Endothelial cell (in vitro differentiated cells): ENCODE data around the gene ZDHHC13. TPM values are rescaled to one million over a fixed set of nuclear protein-coding genes. Genes with fewer than 3 reads are reported as not detected.

ENCODE experiments used
- DNase-seq: peaks from one replicate; pipeline ENCODE4 v3.0.0; 2021; ENCODE audit warnings: low spot score
- H3K27ac Mint-ChIP-seq: one replicate; pipeline ENCODE4 v1.8.0; 2021; ENCODE audit warnings: mixed read lengths, inconsistent platforms; ENCODE audit not compliant: unreplicated experiment
- H3K27me3 Mint-ChIP-seq: one replicate; pipeline ENCODE4 v1.8.0; 2021; ENCODE audit warnings: mild to moderate bottlenecking, moderate library complexity, mixed read lengths, inconsistent platforms; ENCODE audit not compliant: unreplicated experiment
- H3K36me3 Mint-ChIP-seq: one replicate; pipeline ENCODE4 v1.8.0; 2021; ENCODE audit warnings: mild to moderate bottlenecking, low read depth, mixed read lengths, inconsistent platforms; ENCODE audit not compliant: unreplicated experiment
- H3K4me1 Mint-ChIP-seq: one replicate; pipeline ENCODE4 v1.8.0; 2021; ENCODE audit warnings: mild to moderate bottlenecking, mixed read lengths, inconsistent platforms; ENCODE audit not compliant: unreplicated experiment
- H3K4me3 Mint-ChIP-seq: one replicate; pipeline ENCODE4 v1.8.0; 2021; ENCODE audit warnings: mild to moderate bottlenecking, mixed read lengths, inconsistent platforms; ENCODE audit not compliant: unreplicated experiment
- H3K9me3 Mint-ChIP-seq: one replicate; pipeline ENCODE4 v1.8.0; 2021; ENCODE audit warnings: mixed read lengths, inconsistent platforms; ENCODE audit not compliant: unreplicated experiment
- total RNA-seq: library from RNA; stranded (reverse); fragmentation: NEBNext Ultra II Directional; extraction: Animal tissue kit (Norgen Biotek cat#: 25700); gene quantifications from one replicate; pipeline ENCODE4 v1.2.1, GENCODE V29; 2021; ENCODE audit not compliant: unreplicated experiment
- TF ChIP-seq, protein P1 (sequence below): fragments of 200-600 bp; sonication (generic); IDR thresholded peaks from one replicate; pipeline ENCODE4 v1.5.0; 2021; ENCODE audit warnings: antibody characterized with exemption; ENCODE audit not compliant: unreplicated experiment

ZDHHC13 gene
- total RNA-seq, 1 donor from 2014 or later, result 18.2 TPM

DNA sequence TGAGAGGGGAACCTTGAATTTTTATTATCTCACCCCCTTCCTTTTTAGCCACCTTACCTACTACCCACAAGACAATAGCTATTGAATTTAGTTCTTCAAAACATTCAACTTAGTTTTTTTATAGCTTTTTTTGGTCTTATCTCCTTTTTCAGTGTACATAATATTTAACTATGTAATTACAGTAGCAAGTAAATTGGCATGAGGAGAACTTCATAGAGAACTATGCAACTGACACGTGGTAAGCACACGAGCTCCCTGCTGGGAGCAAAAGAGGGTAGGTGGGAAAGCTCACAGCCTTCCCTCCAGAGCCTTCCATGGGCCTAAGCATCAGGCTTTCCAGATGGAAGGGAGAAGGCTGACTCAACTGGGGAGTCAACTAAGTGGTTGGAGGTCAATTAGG, 22.1 kb upstream of the ZDHHC13 start:
- Mint-ChIP-seq H3K4me3 (no peak overlapping the region), H3K36me3 (no peaks in the 10 kb centered on the region), H3K4me1 (peaks cover 16% of the 10 kb centered on the region), H3K9me3 (no peaks in the 10 kb centered on the region), H3K27me3 (no peaks in the 10 kb centered on the region), H3K27ac (no peak overlapping the region)
- TF ChIP-seq, protein P1, sequence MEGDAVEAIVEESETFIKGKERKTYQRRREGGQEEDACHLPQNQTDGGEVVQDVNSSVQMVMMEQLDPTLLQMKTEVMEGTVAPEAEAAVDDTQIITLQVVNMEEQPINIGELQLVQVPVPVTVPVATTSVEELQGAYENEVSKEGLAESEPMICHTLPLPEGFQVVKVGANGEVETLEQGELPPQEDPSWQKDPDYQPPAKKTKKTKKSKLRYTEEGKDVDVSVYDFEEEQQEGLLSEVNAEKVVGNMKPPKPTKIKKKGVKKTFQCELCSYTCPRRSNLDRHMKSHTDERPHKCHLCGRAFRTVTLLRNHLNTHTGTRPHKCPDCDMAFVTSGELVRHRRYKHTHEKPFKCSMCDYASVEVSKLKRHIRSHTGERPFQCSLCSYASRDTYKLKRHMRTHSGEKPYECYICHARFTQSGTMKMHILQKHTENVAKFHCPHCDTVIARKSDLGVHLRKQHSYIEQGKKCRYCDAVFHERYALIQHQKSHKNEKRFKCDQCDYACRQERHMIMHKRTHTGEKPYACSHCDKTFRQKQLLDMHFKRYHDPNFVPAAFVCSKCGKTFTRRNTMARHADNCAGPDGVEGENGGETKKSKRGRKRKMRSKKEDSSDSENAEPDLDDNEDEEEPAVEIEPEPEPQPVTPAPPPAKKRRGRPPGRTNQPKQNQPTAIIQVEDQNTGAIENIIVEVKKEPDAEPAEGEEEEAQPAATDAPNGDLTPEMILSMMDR, result no peak
- no peak for DNase-seq

DNA sequence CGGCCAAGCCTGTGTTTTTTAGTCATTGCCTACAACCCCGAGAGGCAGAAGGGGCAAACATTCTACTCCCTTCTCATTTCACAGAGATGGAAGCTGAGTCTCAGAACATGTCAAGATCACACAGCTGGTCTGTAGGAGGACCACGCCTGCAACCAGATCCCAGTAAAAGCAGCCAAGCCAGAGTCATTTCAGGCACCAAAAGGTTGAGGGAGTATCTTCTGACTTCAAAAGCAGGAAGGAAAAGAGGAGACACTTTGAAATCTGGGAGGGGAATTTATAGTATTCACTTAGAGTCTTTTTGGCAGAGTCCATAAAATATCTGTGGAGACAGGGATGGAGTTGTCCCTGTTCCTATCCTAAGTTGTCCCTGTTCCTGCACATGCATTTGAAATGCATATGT, 17.9 kb upstream of the ZDHHC13 start:
- Mint-ChIP-seq H3K27ac (no peak overlapping the region), H3K9me3 (no peaks in the 10 kb centered on the region), H3K27me3 (no peaks in the 10 kb centered on the region), H3K4me1 (no peaks in the 10 kb centered on the region), H3K4me3 (no peak overlapping the region), H3K36me3 (no peaks in the 10 kb centered on the region)
- TF ChIP-seq, protein P1, result no peak
- DNase-seq, result no peak

DNA sequence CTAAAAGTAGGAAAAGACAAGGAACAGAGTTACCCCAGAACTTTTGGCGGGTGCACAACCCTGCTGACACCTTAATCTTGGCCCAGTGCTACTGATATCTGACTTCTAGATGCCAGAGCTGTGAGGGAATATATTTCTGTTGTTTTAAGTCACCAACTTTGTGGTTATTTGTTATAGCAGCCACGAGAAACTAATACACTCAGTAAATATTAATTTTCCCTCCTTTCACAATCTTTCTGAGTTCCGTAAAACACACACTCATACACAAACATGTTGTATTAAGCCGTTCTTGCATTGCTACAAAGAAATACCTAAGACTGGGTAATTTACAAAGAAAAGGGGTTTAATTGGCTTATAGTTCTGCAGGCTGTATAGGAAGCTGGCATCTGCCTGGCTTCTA, 16.1 kb upstream of the ZDHHC13 start:
- no peaks in the 10 kb centered on the region for H3K27me3 Mint-ChIP-seq
- no peak for DNase-seq
- H3K27ac Mint-ChIP-seq, result no peak overlapping the region
- H3K4me3 Mint-ChIP-seq, result no peak overlapping the region
- H3K4me1 Mint-ChIP-seq, result peaks cover 8% of the 10 kb centered on the region
- H3K9me3 Mint-ChIP-seq, result no peaks in the 10 kb centered on the region
- no peaks in the 10 kb centered on the region for H3K36me3 Mint-ChIP-seq
- TF ChIP-seq, protein P1, result no peak

DNA sequence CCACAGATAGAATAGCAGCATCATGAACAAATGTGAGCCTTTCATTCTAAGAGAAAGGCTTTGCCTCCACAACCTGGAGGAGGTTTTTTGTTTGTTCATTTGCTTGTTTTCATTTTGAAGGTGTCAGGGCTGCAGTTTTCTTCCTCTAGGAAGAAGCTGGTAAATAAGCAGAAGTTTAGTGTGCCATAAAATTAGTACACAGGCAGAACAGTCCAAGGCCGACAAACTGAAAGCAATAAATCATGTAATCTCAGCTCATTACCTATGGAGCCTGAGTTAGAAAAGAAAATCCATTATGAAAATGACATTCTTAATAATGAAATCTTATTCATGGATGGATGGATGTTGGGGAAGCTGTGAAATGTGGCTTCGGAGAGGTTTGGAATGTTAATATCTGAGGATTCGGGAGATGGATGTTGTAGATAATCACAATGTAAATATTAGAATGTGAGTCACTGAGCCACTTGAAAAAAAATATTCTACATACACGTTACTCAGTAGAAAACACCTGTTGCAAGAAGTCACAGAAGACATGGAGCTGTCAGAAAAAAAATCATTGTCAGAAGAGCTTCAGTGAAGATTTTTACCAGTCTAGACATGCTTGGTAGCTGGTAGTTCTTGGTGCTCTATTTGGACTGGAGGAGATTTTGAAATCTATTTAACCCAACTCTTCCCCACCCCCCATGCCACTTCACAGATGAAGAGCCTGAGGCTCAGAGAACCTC, 15.0 kb upstream of the ZDHHC13 start:
- Mint-ChIP-seq H3K27ac (no peak overlapping the region), H3K4me3 (no peak overlapping the region), H3K27me3 (no peaks in the 10 kb centered on the region), H3K4me1 (peaks cover 8% of the 10 kb centered on the region), H3K36me3 (no peaks in the 10 kb centered on the region), H3K9me3 (no peaks in the 10 kb centered on the region)
- TF ChIP-seq, protein P1, result no peak
- no peak for DNase-seq

DNA sequence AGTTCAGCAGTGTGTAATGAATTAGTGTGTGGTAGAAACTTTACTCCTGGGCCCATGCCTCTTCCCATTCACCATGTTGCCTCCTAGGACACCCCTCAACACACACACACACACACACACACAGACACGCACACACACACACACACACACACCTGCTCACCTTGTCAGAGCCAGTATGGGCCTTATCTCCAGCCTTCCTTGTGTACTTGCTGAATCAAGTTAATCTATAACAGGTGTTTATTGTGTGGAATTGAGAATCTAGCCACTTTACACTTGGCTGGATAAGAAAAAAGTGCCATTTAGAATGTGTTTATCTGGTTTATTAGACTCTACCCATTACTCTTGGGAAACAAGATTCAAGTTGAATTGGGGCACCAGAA, 14.5 kb upstream of the ZDHHC13 start:
- Mint-ChIP-seq H3K36me3 (no peaks in the 10 kb centered on the region), H3K9me3 (no peaks in the 10 kb centered on the region), H3K27ac (no peak overlapping the region), H3K4me3 (no peak overlapping the region), H3K27me3 (no peaks in the 10 kb centered on the region), H3K4me1 (peaks cover 8% of the 10 kb centered on the region)
- TF ChIP-seq, protein P1, result no peak
- DNase-seq, result no peak
